ENCODE results near the gene TMEM43. TPM values are rescaled to one million over a fixed set of nuclear protein-coding genes. Genes with fewer than 3 reads are reported as not detected.

The TMEM43 gene
- total and polyA plus RNA-seq, 2 of the 13 experiments (the other 11 are each of a cell fraction or from before 2014, with no cell fraction given): 48.9 to 50.5 TPM

DNA sequence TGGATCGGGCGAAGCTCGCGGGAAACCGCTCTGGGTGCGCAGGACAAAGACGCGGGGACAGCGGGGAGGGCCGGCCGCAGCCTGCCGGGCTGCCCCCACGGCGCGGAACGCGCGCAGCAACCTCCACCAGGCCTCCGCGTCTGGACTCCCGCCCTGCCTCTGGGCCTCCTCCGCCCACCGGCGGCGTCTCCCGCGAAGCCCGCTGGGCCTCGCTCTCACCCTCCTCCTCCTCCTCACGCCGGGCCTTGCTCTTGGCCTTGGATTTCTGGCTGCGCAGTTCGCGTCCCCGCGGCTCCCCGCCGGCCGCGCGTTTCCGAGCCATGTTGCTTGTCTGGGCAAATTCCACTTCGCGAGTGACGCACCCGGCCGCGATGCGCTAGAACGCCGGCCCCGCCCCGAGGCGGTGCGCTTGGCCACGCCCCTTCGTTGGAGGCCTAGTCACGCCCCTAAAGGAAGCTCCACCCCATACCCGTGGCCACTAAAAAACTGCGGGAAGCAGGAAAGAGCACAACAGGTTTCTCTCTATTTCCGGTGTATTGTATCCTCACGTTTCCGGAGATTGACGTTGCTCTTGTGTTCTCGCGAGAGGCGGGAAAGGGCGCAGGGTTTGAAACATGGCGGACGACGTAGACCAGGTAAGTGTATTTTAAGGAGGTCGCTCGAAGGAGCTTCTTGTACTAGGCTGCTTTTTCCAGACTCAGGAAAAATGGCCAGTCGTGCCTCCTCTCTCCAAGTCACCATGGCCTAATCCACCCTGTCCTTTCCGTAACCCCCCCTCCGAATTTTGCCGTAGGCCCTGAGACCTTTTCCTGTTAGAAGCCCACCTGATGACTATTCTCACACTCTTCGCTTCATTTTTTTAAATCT is 53.6 kb downstream of the TMEM43 start, which contains the start of the genes LSM3 and XPC (continued):
- TF ChIP-seq KLF13 (CRISPR knock-in tag; IDR thresholded peaks at IDR 0.05) (no peak), ZNF891 (CRISPR knock-in tag; IDR thresholded peaks at IDR 0.05) (peak; percentile 97), ARNT (IDR thresholded peaks at IDR 0.05) (no peak), HDAC1 (CRISPR knock-in tag; IDR thresholded peaks at IDR 0.05) (peak; percentile 91), ZNF264 (CRISPR knock-in tag; IDR thresholded peaks at IDR 0.05) (peak; percentile 97), STAG1 (CRISPR knock-in tag; IDR thresholded peaks at IDR 0.05) (peak; percentile 7; the same call in 1 of the 2 replicates), NR2C2 (CRISPR knock-in tag; IDR thresholded peaks at IDR 0.05; ENCODE audit: borderline replicate concordance) (peak; percentile 71; the same call in 1 of the 2 replicates), TBX3 (IDR thresholded peaks at IDR 0.05; ENCODE audit: borderline replicate concordance) (no peak), PCBP1 (IDR thresholded peaks at IDR 0.05; ENCODE audit: borderline replicate concordance, low read depth, low read length) (no peak)
- TF ChIP-seq, protein P1, sequence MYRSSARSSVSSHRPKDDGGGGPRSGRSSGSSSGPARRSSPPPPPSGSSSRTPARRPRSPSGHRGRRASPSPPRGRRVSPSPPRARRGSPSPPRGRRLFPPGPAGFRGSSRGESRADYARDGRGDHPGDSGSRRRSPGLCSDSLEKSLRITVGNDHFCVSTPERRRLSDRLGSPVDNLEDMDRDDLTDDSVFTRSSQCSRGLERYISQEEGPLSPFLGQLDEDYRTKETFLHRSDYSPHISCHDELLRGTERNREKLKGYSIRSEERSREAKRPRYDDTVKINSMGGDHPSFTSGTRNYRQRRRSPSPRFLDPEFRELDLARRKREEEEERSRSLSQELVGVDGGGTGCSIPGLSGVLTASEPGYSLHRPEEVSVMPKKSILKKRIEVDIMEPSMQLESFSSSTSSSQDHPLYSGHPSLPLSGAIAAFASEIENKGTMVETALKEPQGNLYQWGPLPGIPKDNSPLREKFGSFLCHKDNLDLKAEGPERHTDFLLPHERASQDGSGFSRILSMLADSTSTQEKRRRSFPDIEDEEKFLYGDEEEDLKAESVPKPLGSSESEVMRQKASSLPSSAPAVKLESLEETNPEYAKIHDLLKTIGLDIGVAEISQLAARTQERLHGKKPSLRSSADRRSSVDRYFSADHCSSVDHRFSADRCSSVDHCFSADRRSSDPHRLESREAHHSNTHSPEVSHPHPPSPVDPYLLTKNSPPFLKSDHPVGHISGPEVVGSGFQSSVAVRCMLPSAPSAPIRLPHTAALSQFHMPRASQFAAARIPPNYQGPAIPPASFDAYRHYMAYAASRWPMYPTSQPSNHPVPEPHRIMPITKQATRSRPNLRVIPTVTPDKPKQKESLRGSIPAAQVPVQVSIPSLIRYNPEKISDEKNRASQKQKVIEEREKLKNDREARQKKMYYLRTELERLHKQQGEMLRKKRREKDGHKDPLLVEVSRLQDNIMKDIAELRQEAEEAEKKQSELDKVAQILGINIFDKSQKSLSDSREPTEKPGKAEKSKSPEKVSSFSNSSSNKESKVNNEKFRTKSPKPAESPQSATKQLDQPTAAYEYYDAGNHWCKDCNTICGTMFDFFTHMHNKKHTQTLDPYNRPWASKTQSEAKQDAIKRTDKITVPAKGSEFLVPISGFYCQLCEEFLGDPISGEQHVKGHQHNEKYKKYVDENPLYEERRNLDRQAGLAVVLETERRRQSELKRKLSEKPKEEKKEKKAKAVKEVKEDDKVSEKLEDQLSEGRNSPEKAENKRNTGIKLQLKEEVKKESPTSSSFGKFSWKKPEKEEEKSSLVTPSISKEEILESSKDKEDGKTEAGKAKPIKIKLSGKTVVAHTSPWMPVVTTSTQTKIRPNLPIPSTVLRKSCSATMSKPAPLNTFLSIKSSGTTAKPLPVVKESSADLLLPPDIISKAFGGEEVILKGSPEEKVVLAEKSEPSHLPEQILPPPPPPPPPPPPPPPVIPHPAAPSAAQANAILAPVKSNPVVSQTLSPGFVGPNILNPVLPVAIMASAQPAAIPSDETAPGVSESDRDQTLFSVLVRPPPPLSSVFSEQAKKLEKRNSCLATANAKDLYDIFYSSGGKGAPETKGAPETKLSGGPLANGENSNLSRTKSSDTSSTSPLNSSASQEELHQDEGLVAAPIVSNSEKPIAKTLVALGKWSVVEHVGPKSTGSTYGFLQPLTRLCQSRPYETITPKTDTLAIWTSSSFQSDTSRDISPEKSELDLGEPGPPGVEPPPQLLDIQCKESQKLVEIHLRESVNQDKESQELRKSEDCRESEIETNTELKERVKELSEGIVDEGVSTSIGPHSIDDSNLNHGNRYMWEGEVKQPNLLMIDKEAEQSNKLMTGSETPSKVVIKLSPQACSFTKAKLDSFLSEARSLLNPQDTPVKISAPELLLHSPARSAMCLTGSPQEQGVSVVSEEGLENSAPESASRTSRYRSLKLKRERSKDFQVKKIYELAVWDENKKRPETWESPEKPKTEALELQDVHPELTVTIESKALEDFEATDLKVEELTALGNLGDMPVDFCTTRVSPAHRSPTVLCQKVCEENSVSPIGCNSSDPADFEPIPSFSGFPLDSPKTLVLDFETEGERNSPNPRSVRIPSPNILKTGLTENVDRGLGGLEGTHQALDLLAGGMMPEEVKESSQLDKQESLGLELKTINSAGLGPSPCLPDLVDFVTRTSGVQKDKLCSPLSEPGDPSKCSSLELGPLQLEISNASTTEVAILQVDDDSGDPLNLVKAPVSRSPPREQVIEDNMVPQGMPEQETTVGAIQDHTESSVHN (CRISPR knock-in tag; IDR thresholded peaks at IDR 0.05): no peak
- TF ChIP-seq, protein P2, sequence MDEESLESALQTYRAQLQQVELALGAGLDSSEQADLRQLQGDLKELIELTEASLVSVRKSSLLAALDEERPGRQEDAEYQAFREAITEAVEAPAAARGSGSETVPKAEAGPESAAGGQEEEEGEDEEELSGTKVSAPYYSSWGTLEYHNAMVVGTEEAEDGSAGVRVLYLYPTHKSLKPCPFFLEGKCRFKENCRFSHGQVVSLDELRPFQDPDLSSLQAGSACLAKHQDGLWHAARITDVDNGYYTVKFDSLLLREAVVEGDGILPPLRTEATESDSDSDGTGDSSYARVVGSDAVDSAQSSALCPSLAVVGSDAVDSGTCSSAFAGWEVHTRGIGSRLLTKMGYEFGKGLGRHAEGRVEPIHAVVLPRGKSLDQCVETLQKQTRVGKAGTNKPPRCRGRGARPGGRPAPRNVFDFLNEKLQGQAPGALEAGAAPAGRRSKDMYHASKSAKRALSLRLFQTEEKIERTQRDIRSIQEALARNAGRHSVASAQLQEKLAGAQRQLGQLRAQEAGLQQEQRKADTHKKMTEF (CRISPR knock-in tag; IDR thresholded peaks at IDR 0.05): peak; percentile 91; the same call in 1 of the 2 replicates
- TF ChIP-seq, protein P3, sequence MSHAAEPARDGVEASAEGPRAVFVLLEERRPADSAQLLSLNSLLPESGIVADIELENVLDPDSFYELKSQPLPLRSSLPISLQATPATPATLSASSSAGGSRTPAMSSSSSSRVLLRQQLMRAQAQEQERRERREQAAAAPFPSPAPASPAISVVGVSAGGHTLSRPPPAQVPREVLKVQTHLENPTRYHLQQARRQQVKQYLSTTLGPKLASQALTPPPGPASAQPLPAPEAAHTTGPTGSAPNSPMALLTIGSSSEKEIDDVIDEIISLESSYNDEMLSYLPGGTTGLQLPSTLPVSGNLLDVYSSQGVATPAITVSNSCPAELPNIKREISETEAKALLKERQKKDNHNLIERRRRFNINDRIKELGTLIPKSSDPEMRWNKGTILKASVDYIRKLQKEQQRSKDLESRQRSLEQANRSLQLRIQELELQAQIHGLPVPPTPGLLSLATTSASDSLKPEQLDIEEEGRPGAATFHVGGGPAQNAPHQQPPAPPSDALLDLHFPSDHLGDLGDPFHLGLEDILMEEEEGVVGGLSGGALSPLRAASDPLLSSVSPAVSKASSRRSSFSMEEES (CRISPR knock-in tag; IDR thresholded peaks at IDR 0.05): peak; percentile 41
- TF ChIP-seq, protein P4, sequence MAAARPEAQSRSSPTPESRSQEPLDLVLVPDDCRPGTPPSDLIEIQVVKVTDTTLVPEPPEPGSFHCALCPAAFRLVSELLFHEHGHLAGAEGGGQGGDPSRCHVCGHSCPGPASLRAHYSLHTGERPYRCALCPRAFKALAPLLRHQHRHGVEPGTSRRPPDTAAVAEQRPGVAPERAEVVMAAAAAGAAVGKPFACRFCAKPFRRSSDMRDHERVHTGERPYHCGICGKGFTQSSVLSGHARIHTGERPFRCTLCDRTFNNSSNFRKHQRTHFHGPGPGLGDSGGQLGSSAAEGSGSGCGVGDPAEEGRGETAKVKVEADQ (CRISPR knock-in tag; IDR thresholded peaks at IDR 0.05; ENCODE audit: borderline replicate concordance): peak; percentile 85; the same call in 1 of the 2 replicates
- TF ChIP-seq, protein P5, sequence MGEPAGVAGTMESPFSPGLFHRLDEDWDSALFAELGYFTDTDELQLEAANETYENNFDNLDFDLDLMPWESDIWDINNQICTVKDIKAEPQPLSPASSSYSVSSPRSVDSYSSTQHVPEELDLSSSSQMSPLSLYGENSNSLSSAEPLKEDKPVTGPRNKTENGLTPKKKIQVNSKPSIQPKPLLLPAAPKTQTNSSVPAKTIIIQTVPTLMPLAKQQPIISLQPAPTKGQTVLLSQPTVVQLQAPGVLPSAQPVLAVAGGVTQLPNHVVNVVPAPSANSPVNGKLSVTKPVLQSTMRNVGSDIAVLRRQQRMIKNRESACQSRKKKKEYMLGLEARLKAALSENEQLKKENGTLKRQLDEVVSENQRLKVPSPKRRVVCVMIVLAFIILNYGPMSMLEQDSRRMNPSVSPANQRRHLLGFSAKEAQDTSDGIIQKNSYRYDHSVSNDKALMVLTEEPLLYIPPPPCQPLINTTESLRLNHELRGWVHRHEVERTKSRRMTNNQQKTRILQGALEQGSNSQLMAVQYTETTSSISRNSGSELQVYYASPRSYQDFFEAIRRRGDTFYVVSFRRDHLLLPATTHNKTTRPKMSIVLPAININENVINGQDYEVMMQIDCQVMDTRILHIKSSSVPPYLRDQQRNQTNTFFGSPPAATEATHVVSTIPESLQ (CRISPR knock-in tag; conservative IDR thresholded peaks at IDR 0.05): no peak
